Endodermal cell (in vitro differentiated cells): Measurements from ENCODE around the gene ATP10A. TPM values are rescaled to one million over a fixed set of nuclear protein-coding genes. Genes with fewer than 3 reads are reported as not detected.

Source experiments
- DNase-seq: peaks from one replicate; pipeline ENCODE4 v3.0.0-alpha.2; 2017
- H3K27ac ChIP-seq: 2 replicates; pipeline ENCODE4 v1.5.1; 2013; ENCODE audit warnings: mild to moderate bottlenecking, low read depth, low read length, moderate library complexity
- H3K27me3 ChIP-seq: 2 replicates; pipeline ENCODE4 v1.6.1; 2013; ENCODE audit warnings: mild to moderate bottlenecking, low read length, moderate library complexity; ENCODE audit not compliant: insufficient read depth, control insufficient read depth, poor library complexity, severe bottlenecking
- H3K36me3 ChIP-seq: 2 replicates; pipeline ENCODE4 v1.7.0; 2013; ENCODE audit warnings: mild to moderate bottlenecking, low read length, moderate library complexity; ENCODE audit not compliant: control insufficient read depth, insufficient read depth
- H3K4me1 ChIP-seq: one replicate; pipeline ENCODE4 v1.7.0; 2013; ENCODE audit warnings: low read length; ENCODE audit not compliant: control insufficient read depth, insufficient read depth
- H3K4me3 ChIP-seq: 2 replicates; pipeline ENCODE4 v1.5.1; 2013; ENCODE audit warnings: mild to moderate bottlenecking, low read length, moderate library complexity
- H3K9ac ChIP-seq: 2 replicates; pipeline ENCODE4 v1.6.1; 2013; ENCODE audit warnings: mild to moderate bottlenecking, low read length, moderate library complexity; ENCODE audit not compliant: poor library complexity, severe bottlenecking; ENCODE audit errors: extremely low read depth
- H3K9me3 ChIP-seq: 2 replicates; pipeline ENCODE4 v1.6.1; 2013; ENCODE audit warnings: mild to moderate bottlenecking, low read length, moderate library complexity; ENCODE audit not compliant: control insufficient read depth
- H3K27ac Mint-ChIP-seq: 2 replicates; pipeline ENCODE4 v1.8.0; 2020; ENCODE audit warnings: mixed read lengths
- H3K27me3 Mint-ChIP-seq: 2 replicates; pipeline ENCODE4 v1.8.0; 2021; ENCODE audit warnings: mild to moderate bottlenecking, mixed read lengths; ENCODE audit not compliant: insufficient read depth
- H3K36me3 Mint-ChIP-seq: 2 replicates; pipeline ENCODE4 v1.8.0; 2020; ENCODE audit warnings: low read depth, mixed read lengths
- H3K4me1 Mint-ChIP-seq: 2 replicates; pipeline ENCODE4 v1.8.0; 2020; ENCODE audit warnings: mixed read lengths
- H3K4me3 Mint-ChIP-seq: 2 replicates; pipeline ENCODE4 v1.8.0; 2020; ENCODE audit warnings: mild to moderate bottlenecking, moderate library complexity, mixed read lengths
- H3K9me3 Mint-ChIP-seq: 2 replicates; pipeline ENCODE4 v1.8.0; 2020; ENCODE audit warnings: mild to moderate bottlenecking, mixed read lengths
- WGBS, 2 experiments: methylation state at CpG; one replicate each; pipeline versions ENCODE4 v1.1.5 to v1.1.7; 2013; ENCODE audit warnings: missing lambda C conversion rate in 2 of 2, mixed read lengths in 1 of 2; ENCODE audit not compliant: insufficient coverage in 1 of 2, insufficient read length in 1 of 2; 5-methylcytosine and 5-hydroxymethylcytosine counted together
- total RNA-seq, 2 donors: library from RNA; stranded (reverse); fragmentation: NEBNext Ultra II Directional in 1 of 2; extraction: Animal tissue kit (Norgen Biotek cat#: 25700) in 1 of 2; gene quantifications; 2 replicates in 1 of 2; 3 replicates in 1 of 2; pipeline ENCODE4 v1.2.1, GENCODE V29; 2021
- TF ChIP-seq, protein P1 (sequence below): fragments of 200-600 bp; sonication (generic); conservative IDR thresholded peaks from 2 replicates; pipeline ENCODE4 v1.5.0; 2021; ENCODE audit warnings: antibody characterized with exemption, mild to moderate bottlenecking

The ATP10A gene
- total RNA-seq, 2 donors from 2014 or later = 0.04 to 1.2 TPM

DNA sequence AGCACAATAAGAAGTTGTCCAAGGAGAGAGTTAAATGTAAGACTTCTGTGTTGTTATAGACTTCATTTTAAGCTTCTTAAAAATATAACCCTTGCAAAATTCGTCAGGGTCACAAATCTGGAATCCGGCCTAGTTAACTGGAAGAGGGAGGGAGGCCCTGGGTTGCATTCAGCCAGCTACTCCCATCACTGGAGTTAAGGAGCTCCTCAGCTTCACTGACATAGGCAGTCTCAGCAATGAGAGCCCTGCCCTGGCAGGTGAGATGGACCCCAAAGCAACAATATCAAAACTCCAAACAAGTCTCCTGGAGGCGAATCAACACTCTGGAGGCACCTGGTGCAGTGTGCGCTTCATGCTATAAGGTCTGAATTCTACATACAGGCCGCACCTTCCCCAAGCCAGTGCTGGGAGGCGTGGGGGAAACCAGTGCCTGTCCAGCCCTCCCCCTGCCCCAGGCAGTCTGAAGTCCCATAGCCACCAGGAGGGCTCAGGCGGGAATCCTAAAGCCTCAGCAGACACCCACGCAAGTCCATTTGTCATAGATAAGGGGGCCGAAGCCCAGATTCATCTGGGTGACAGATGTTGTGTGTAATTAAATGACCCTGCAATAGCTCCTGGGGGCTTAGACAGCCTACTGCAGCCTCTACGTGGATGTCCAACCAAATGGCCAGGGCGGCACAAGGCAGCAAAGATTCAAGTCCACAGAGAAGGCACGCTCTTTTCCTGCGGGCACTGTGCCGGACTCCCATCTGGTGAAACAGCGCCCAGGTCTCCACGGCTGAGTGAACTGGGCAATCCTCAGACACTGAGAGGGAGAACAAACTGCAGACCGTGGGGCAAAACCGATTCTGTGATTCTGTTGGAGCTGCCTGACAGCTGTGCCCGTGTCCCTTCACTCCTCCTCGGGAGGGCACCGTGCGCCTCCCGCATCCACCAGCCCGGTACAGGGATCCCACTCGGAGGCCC lies 64.9 kb downstream of the ATP10A start:
- WGBS, 2 experiments = 92 to 97% methylated on average over 11 to 25 of the region's 25 CpGs
- H3K4me1 ChIP-seq = no peaks in the 10 kb centered on the region
- H3K36me3 ChIP-seq = no peaks in the 10 kb centered on the region
- no peaks in the 10 kb centered on the region for H3K36me3 Mint-ChIP-seq
- H3K27ac ChIP-seq = no peak overlapping the region
- H3K4me1 Mint-ChIP-seq = no peaks in the 10 kb centered on the region
- no peak overlapping the region for H3K9ac ChIP-seq
- TF ChIP-seq, protein P1, sequence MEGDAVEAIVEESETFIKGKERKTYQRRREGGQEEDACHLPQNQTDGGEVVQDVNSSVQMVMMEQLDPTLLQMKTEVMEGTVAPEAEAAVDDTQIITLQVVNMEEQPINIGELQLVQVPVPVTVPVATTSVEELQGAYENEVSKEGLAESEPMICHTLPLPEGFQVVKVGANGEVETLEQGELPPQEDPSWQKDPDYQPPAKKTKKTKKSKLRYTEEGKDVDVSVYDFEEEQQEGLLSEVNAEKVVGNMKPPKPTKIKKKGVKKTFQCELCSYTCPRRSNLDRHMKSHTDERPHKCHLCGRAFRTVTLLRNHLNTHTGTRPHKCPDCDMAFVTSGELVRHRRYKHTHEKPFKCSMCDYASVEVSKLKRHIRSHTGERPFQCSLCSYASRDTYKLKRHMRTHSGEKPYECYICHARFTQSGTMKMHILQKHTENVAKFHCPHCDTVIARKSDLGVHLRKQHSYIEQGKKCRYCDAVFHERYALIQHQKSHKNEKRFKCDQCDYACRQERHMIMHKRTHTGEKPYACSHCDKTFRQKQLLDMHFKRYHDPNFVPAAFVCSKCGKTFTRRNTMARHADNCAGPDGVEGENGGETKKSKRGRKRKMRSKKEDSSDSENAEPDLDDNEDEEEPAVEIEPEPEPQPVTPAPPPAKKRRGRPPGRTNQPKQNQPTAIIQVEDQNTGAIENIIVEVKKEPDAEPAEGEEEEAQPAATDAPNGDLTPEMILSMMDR = no peak
- no peak overlapping the region for H3K4me3 Mint-ChIP-seq
- no peaks in the 10 kb centered on the region for H3K9me3 ChIP-seq
- no peaks in the 10 kb centered on the region for H3K27me3 ChIP-seq
- no peak overlapping the region for H3K4me3 ChIP-seq
- peaks cover 14% of the 10 kb centered on the region for H3K27me3 Mint-ChIP-seq
- no peak for DNase-seq
- no peaks in the 10 kb centered on the region for H3K9me3 Mint-ChIP-seq
- no peak overlapping the region for H3K27ac Mint-ChIP-seq

DNA sequence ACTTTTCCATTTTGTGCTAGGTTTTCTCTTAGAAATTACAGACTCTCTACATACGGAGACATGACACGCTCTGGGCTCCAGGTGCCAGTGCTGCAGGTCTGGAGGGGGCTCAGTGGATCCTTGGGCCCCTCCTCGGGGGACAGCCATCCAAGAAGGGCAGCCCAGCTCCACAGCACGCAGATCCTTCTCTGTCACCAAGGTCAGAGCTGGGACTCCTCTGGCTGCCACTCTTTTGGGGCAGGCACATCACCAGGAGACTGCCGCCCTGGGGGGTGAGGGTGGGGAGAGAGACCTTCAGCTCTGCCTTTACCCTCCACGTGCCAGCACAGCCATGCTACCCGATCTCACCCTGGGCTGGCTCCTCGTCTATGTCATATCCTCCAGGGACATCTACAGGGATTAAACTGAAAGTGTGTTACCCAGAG lies 65.6 kb downstream of the ATP10A start:
- DNase-seq = no peak
- H3K4me1 ChIP-seq = no peaks in the 10 kb centered on the region
- no peak overlapping the region for H3K4me3 Mint-ChIP-seq
- H3K27me3 Mint-ChIP-seq = peaks cover 11% of the 10 kb centered on the region
- 78 to 83% methylated on average over 3 to 8 of the region's 8 CpGs for WGBS, 2 experiments
- H3K9me3 ChIP-seq = no peaks in the 10 kb centered on the region
- no peak overlapping the region for H3K4me3 ChIP-seq
- no peak overlapping the region for H3K9ac ChIP-seq
- H3K27me3 ChIP-seq = no peaks in the 10 kb centered on the region
- no peaks in the 10 kb centered on the region for H3K4me1 Mint-ChIP-seq
- H3K36me3 ChIP-seq = no peaks in the 10 kb centered on the region
- H3K36me3 Mint-ChIP-seq = no peaks in the 10 kb centered on the region
- no peak overlapping the region for H3K27ac ChIP-seq
- no peaks in the 10 kb centered on the region for H3K9me3 Mint-ChIP-seq
- TF ChIP-seq, protein P1 = no peak
- H3K27ac Mint-ChIP-seq = no peak overlapping the region

DNA sequence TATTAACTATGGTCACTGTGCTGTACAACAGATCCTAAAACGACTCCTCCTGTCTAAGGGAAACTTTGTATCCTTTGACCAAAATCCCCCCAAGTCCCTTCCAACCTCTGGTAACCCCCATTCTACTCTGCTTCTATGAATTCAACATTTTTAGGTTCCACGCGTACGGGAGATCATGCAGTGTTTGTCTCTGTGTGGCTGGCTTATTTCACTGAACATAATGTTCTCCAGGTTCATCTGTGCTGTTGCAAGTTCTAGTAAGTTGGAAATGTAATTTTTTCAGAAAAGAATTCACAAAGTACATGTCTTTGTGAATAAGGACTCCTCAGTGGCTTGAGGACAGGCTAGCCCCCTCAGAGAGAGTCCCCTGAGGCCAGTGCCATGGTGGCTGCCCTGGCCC lies 66.1 kb downstream of the ATP10A start:
- H3K4me1 Mint-ChIP-seq = no peaks in the 10 kb centered on the region
- Histone ChIP-seq H3K9ac (no peak overlapping the region), H3K27me3 (no peaks in the 10 kb centered on the region), H3K4me1 (no peaks in the 10 kb centered on the region), H3K9me3 (no peaks in the 10 kb centered on the region), H3K27ac (no peak overlapping the region), H3K36me3 (no peaks in the 10 kb centered on the region), H3K4me3 (no peak overlapping the region)
- no peaks in the 10 kb centered on the region for H3K9me3 Mint-ChIP-seq
- DNase-seq = no peak
- H3K27me3 Mint-ChIP-seq = peaks cover 11% of the 10 kb centered on the region
- no peak overlapping the region for H3K4me3 Mint-ChIP-seq
- H3K27ac Mint-ChIP-seq = no peak overlapping the region
- TF ChIP-seq, protein P1 = no peak
- H3K36me3 Mint-ChIP-seq = no peaks in the 10 kb centered on the region
- WGBS, 2 experiments = 94 to 100% methylated on average over 1 to 4 of the region's 4 CpGs
